GM23248 (cell line): ENCODE data around the gene TMEM123. TPM values are rescaled to one million over a fixed set of nuclear protein-coding genes. Genes with fewer than 3 reads are reported as not detected.

Experiments
- DNase-seq: peaks from one replicate; pipeline ENCODE4 v3.0.0-alpha.2; 2015
- H2AFZ ChIP-seq: fragments of 200-600 bp; sonication (generic); 2 replicates; pipeline ENCODE4 v1.6.1; 2016; ENCODE audit warnings: antibody characterized with exemption
- H3F3A ChIP-seq: fragments of 200-600 bp; sonication (generic); 2 replicates; pipeline ENCODE4 v1.6.1; 2016; ENCODE audit warnings: mild to moderate bottlenecking, antibody characterized with exemption, mixed run types; ENCODE audit not compliant: insufficient read depth
- H3K27ac ChIP-seq: fragments of 200-600 bp; sonication (generic); 2 replicates; pipeline ENCODE4 v1.5.1; 2016; ENCODE audit warnings: mild to moderate bottlenecking
- H3K27me3 ChIP-seq: fragments of 200-600 bp; sonication (generic); replicated peaks from 2 replicates; pipeline ENCODE4 v1.6.1; 2016; ENCODE audit warnings: mild to moderate bottlenecking; ENCODE audit not compliant: insufficient read depth
- H3K36me3 ChIP-seq: fragments of 200-600 bp; sonication (generic); 2 replicates; pipeline ENCODE4 v1.6.1; 2016; ENCODE audit warnings: low read depth, mild to moderate bottlenecking
- H3K4me1 ChIP-seq: fragments of 200-600 bp; sonication (generic); 2 replicates; pipeline ENCODE4 v1.6.1; 2016; ENCODE audit warnings: mild to moderate bottlenecking; ENCODE audit not compliant: insufficient read depth
- H3K4me2 ChIP-seq: fragments of 200-600 bp; sonication (generic); one replicate; pipeline ENCODE4 v1.6.1; 2016; ENCODE audit warnings: mild to moderate bottlenecking; ENCODE audit not compliant: unreplicated experiment
- H3K4me3 ChIP-seq: fragments of 200-600 bp; sonication (generic); 2 replicates; pipeline ENCODE4 v1.5.1; 2016; ENCODE audit warnings: mild to moderate bottlenecking
- H3K79me2 ChIP-seq: fragments of 200-600 bp; sonication (generic); 2 replicates; pipeline ENCODE4 v1.6.1; 2016; ENCODE audit warnings: mild to moderate bottlenecking; ENCODE audit not compliant: insufficient read depth
- H3K9ac ChIP-seq: fragments of 200-600 bp; sonication (generic); 2 replicates; pipeline ENCODE4 v1.6.1; 2016; ENCODE audit warnings: mild to moderate bottlenecking
- H3K9me2 ChIP-seq: fragments of 200-600 bp; sonication (generic); 2 replicates; pipeline ENCODE4 v1.6.1; 2016; ENCODE audit warnings: mixed run types, mild to moderate bottlenecking, moderate library complexity; ENCODE audit not compliant: insufficient read depth
- H3K9me3 ChIP-seq: fragments of 200-600 bp; sonication (generic); one replicate; pipeline ENCODE4 v1.6.1; 2017; ENCODE audit warnings: low read depth
- H4K20me1 ChIP-seq: fragments of 200-600 bp; sonication (generic); 2 replicates; pipeline ENCODE4 v1.6.0; 2016; ENCODE audit not compliant: insufficient read depth
- EZH2 ChIP-seq: fragments of 200-600 bp; sonication (generic); IDR thresholded peaks from 2 replicates; pipeline ENCODE4 v1.6.1; 2018; ENCODE audit warnings: antibody characterized with exemption, mild to moderate bottlenecking; ENCODE audit not compliant: insufficient read depth, poor library complexity, severe bottlenecking
- EZH2phosphoT487 ChIP-seq: fragments of 200-600 bp; sonication (generic); IDR thresholded peaks from 2 replicates; pipeline ENCODE4 v1.6.1; 2018; ENCODE audit warnings: antibody characterized with exemption, moderate library complexity, mild to moderate bottlenecking, low read depth; ENCODE audit not compliant: insufficient read depth
- WGBS, 2 experiments: methylation state at CpG; one replicate each; pipeline ENCODE4 v1.1.6; 2015 to 2017; ENCODE audit warnings: low lambda C conversion rate in 2 of 2, low coverage in 1 of 2; ENCODE audit errors: missing lambda C conversion rate in 2 of 2; 5-methylcytosine and 5-hydroxymethylcytosine counted together
- in situ Hi-C: fragments of 300-500 bp; cut with MboI; formaldehyde crosslinking; loops from 2 replicates; pipeline ENCODE4 v1.15.0; 2020
- polyA plus RNA-seq: library from polyadenylated mRNA; unstranded; fragments of >200 nt; fragmentation: Nextera tagmentation; extraction: Ambion mirVana; gene quantifications from 2 replicates; pipeline ENCODE4 v1.2.1, GENCODE V29; 2016
- total RNA-seq: library from RNA; depleted of rRNA; stranded (reverse); fragments of >200 nt; shearing (Covaris generic); gene quantifications from 2 replicates; pipeline ENCODE4 v1.2.3, GENCODE V29; 2014

Gene TMEM123
- total and polyA plus RNA-seq, 2 experiments from 2014 or later = 106 to 113 TPM

DNA sequence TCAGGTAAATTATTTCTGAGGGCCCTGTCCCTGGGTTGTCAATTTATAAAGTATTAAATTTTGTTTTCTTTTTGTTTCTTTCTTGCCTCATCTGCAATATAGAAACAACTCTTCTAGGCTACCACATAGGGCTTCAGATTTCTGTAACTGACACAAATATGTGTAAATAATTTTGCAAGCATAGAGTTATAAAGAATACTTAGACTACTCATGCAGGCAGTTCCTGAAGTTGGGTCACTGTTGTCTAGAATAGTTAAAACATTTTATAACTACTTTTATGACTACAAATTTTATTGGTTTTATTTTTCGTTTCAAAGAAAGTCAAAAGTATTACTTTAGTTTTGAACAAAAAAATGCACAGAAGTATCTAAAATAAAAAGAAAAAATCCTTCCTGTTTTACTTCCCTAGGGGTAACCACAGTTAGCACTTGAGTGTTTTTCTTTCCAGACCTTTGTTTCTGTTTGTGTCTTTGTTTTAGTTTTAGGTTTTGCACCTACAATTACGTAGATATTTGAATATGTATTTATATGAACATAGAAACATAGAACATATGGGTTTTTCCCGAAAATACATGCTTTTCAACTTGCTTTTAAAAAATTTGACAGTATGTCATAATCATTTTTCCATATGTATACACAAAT is 12.4 kb upstream of the TMEM123 start:
- 70 to 78% methylated on average over 3 of the region's 3 CpGs for WGBS, 2 experiments
- Histone ChIP-seq H3K9me3 (no peaks in the 10 kb centered on the region), H3K4me1 (peaks cover 10% of the 10 kb centered on the region), H3K79me2 (no peaks in the 10 kb centered on the region), H2AFZ (no peak overlapping the region), H3F3A (0 out of 2 replicates have a peak, but pooled peaks cover 5% of the 10 kb centered on the region), H3K4me3 (no peak overlapping the region), H3K9ac (no peak overlapping the region), H3K27me3 (no peaks in the 10 kb centered on the region), H3K9me2 (no peaks in the 10 kb centered on the region; the same call in 1 of the 2 replicates), H3K4me2 (no peak overlapping the region), H4K20me1 (no peaks in the 10 kb centered on the region), H3K36me3 (no peaks in the 10 kb centered on the region), H3K27ac (no peak overlapping the region)
- in situ Hi-C loops = no loop called here
- no peak for TF ChIP-seq EZH2phosphoT487
- TF ChIP-seq EZH2 = no peak
- no peak for DNase-seq

DNA sequence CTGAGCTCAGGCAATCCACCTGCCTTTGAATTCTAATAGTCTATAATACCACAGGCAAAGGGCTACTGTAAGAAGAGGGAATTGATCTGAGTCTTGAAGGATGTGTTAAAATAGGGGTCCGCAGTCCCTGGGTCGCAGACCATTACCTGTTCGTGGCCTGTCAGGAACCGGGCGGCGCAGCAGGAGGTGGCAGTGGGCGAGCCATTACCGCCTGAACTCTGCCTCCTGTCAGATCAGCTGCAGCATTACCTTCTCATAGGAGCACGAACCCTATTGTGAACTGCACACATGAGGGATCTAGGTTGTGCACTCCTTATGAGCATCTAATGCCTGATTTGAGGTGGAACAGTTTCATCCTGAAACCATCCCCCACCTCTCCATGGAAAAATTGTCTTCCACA is 11.5 kb upstream of the TMEM123 start:
- Histone ChIP-seq H3K4me3 (no peak overlapping the region), H3K4me1 (peaks cover 5% of the 10 kb centered on the region), H3K27ac (no peak overlapping the region), H3F3A (0 out of 2 replicates have a peak, but pooled peaks cover 5% of the 10 kb centered on the region), H3K9ac (no peak overlapping the region), H3K27me3 (no peaks in the 10 kb centered on the region), H3K4me2 (no peak overlapping the region), H3K9me2 (no peaks in the 10 kb centered on the region; the same call in 1 of the 2 replicates), H3K9me3 (no peaks in the 10 kb centered on the region), H2AFZ (no peak overlapping the region), H3K79me2 (no peaks in the 10 kb centered on the region), H4K20me1 (no peaks in the 10 kb centered on the region), H3K36me3 (no peaks in the 10 kb centered on the region)
- no peak for DNase-seq
- in situ Hi-C loops = no loop called here
- TF ChIP-seq EZH2 = no peak
- TF ChIP-seq EZH2phosphoT487 = no peak
- WGBS, 2 experiments = 90 to 94% methylated on average over 9 of the region's 9 CpGs

DNA sequence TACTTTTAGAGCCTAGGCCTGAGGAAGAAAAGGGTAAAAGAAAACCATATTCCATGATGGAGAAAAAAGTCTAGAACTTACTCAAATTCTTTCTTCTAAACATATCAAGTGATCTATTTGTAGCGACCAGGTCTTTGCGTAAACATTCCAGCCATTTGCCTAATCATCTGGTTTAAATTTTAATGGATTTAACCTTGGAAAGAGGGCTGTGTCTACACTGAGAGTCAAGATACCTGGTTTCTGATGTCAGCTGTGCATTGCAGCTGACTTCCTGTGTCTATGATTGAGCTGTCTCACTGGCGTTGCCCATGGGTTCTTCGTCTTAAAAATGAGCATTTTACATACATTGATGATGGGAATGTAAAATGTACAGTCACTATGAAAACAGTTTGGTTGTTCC is 10.0 kb upstream of the TMEM123 start:
- WGBS, 2 experiments = 97% methylated on average over 4 of the region's 4 CpGs
- no peak overlapping the region for H3K27ac ChIP-seq
- no peaks in the 10 kb centered on the region; the same call in 1 of the 2 replicates for H3K9me2 ChIP-seq

GRCh38 chr11:102459393-102459792 is 6.8 kb upstream of the TMEM123 start:
- H3F3A ChIP-seq = no peaks in the 10 kb centered on the region
- H4K20me1 ChIP-seq = no peaks in the 10 kb centered on the region
- TF ChIP-seq EZH2 (no peak), EZH2phosphoT487 (no peak)
- no peak for DNase-seq
- H3K36me3 ChIP-seq = no peaks in the 10 kb centered on the region
- in situ Hi-C loops = no loop called here
- H3K79me2 ChIP-seq = no peaks in the 10 kb centered on the region
- H2AFZ ChIP-seq = no peak overlapping the region
- no peak overlapping the region for H3K27ac ChIP-seq
- no peaks in the 10 kb centered on the region for H3K27me3 ChIP-seq
- no peaks in the 10 kb centered on the region for H3K4me1 ChIP-seq
- H3K4me2 ChIP-seq = no peak overlapping the region
- H3K4me3 ChIP-seq = no peak overlapping the region
- no peaks in the 10 kb centered on the region; the same call in 1 of the 2 replicates for H3K9me2 ChIP-seq
- no peaks in the 10 kb centered on the region for H3K9me3 ChIP-seq
- no peak overlapping the region for H3K9ac ChIP-seq

More for the DNA sequence above, 10.0 kb upstream of the TMEM123 start:
- no peak for DNase-seq
- in situ Hi-C loops = no loop called here
- H3F3A ChIP-seq = no peaks in the 10 kb centered on the region
- H2AFZ ChIP-seq = no peak overlapping the region
- no peak overlapping the region for H3K9ac ChIP-seq
- H4K20me1 ChIP-seq = no peaks in the 10 kb centered on the region
- H3K4me1 ChIP-seq = no peaks in the 10 kb centered on the region
- no peaks in the 10 kb centered on the region for H3K9me3 ChIP-seq
- H3K4me3 ChIP-seq = no peak overlapping the region
- no peak overlapping the region for H3K4me2 ChIP-seq
- no peaks in the 10 kb centered on the region for H3K36me3 ChIP-seq
- no peaks in the 10 kb centered on the region for H3K27me3 ChIP-seq
- H3K79me2 ChIP-seq = no peaks in the 10 kb centered on the region
- TF ChIP-seq EZH2phosphoT487 (no peak), EZH2 (no peak)
